Activated T-helper 1 cell treated with Interleukin-2 at 50 U/mL for 16 hours (primary cell): ENCODE results near the gene UGT1A7.
"Not testable (repeated sequence)": the region's sequence is repeated elsewhere in the genome, so short reads cannot be mapped to it uniquely, and the experiment has no call there.

Source experiments
- DNase-seq: peaks from one replicate; pipeline ENCODE4 v3.0.0-alpha.2; 2020; ENCODE audit warnings: low read depth

Gene UGT1A7

DNA sequence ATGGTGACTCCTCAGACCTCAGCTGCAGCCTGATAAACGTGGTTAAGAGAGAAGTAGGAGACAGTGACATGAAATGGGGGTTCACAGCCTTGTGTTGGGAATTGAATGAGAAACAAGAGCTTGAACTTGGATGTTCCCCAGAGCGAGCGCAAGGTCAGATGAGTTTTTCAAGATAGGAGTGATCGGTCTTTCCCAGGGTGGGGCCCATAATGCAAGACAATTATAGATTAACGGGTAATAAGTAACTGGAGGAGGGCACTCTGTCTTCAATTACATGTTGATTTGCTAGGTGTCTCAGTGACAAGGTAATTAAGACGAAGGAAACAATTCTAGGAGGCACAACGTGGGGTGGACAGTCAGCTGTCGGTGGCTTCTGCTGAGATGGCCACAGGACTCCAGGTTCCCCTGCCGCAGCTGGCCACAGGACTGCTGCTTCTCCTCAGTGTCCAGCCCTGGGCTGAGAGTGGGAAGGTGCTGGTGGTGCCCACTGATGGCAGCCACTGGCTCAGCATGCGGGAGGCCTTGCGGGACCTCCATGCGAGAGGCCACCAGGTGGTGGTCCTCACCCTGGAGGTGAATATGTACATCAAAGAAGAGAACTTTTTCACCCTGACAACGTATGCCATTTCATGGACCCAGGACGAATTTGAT lies 31.0 kb downstream of the UGT1A7 start, which contains the start of gene UGT1A5:
Gene UGT1A5, plus strand, starts transcription at position 297 of the 651 bp plus-strand sequence. Its CDS starts 85 bp downstream, at position 382.
- no peak for DNase-seq

DNA sequence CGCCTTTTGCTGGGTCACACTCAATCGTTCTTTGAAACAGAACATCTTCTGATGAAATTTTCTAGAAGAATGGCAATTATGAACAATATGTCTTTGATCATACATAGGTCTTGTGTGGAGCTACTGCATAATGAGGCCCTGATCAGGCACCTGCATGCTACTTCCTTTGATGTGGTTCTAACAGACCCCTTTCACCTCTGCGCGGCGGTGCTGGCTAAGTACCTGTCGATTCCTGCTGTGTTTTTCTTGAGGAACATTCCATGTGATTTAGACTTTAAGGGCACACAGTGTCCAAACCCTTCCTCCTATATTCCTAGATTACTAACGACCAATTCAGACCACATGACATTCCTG lies 31.5 kb downstream of the UGT1A7 start:
- no peak for DNase-seq

DNA sequence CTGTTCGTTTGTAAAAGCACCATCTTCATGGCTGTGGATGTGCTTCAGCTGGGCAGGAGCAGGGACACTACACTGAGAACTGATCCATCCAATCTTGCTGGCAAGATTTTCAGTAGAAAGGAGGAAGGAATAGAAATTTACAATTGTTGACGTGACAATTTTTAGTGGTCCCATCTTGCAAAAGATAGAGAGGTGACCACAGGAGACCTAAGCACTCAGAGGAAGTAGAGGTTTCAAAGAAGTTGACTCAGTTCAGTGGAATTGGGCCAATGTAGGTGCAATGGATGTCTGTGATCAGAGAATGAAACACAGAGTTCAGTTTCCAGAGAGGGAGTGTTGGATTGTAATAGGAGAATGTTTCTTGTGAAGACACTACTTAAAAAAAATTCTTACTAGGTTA lies 32.4 kb downstream of the UGT1A7 start:
- no peak for DNase-seq

DNA sequence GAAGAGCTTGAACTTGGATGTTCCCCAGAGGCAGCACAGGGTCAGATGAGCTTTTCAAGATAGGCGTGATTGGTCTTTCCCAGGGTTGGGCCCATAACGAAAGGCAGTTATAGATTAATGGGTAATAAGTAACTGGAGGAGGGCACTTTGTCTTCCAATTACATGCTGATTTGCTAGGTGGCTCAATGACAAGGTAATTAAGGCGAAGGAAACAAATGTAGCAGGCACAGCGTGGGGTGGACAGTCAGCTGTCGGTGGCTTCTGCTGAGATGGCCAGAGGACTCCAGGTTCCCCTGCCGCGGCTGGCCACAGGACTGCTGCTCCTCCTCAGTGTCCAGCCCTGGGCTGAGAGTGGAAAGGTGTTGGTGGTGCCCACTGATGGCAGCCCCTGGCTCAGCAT lies 36.9 kb downstream of the UGT1A7 start, which contains the start of gene UGT1A4:
Gene UGT1A4, plus strand, starts transcription at position 185 of the 400 bp plus-strand sequence. Its CDS starts 85 bp downstream, at position 270.
- no peak for DNase-seq

DNA sequence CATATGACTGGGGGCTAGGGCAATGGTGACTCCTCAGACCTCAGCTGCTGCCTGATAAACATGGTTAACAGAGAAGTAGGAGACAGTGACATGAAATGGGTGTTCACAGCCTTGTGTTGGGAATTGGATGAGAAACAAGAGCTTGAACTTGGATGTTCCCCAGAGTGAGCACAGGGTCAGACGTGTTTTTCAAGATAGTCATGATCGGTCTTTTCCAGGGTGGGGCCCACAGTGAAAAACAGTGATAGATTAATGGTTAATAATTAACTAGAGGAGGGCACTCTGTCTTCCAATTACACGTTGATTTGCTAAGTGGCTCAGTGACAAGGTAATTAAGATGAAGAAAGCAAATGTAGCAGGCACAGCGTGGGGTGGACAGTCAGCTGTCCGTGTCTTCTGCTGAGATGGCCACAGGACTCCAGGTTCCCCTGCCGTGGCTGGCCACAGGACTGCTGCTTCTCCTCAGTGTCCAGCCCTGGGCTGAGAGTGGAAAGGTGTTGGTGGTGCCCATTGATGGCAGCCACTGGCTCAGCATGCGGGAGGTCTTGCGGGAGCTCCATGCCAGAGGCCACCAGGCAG lies 47.1 kb downstream of the UGT1A7 start, which contains the start of gene UGT1A3:
Gene UGT1A3, plus strand, starts transcription at position 320 of the 579 bp plus-strand sequence. Its CDS starts 85 bp downstream, at position 405.
- no peak for DNase-seq

DNA sequence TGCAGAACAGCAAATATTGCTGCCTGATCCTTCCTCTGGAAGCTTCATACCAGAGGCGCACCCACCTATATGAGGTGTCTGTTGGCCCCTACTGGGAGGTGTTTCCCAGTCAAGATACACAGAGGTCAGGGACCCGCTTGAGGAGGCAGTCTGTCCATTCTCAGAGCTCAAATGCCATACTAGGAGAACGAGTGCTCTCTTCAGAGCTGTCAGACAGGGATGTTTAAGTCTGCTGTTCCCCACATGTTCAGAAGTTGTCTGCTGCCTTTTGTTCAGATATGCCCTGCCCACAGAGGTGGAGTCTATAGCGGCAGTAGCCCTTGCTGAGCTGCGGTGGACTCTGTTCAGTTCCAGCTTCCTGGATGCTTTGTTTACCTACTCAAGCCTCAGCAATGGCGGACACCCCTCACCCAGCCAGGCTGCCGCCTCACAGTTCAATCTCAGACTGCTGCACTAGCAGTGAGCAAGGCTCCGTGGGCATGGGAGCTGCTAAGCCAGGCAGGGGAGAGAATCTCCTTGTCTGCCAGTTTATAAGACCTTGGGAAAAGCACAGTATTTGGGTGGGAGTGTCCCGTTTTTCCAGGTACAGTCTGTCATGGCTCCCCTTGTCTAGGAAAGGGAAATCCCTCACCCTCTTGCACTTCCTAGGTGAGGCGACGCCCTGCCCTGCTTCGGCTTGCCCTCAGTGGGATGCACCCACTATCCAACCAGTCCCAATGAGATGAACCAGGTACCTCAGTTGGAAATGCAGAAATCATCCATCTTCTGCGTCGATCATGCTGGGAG lies 55.4 kb downstream of the UGT1A7 start:
- not testable (repeated sequence) for DNase-seq

DNA sequence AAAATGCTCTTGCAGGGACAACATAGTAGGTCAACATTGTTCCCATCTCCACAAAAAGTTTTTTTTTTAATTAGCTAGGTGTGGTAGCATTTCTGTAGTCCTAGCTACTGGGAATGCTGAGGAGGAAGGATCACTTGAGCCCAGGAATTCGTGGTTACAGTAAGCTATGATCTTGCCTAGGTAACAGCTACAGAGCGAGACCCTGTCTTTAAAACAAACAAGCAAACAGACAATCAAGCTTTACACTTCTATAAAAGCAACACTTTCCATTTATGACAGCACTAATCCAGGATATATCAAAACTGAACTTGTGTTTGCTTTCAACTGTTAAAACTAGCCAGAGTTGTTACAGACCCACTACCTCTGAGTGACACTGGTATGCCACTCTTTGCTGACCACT lies 59.2 kb downstream of the UGT1A7 start:
- no peak for DNase-seq

DNA sequence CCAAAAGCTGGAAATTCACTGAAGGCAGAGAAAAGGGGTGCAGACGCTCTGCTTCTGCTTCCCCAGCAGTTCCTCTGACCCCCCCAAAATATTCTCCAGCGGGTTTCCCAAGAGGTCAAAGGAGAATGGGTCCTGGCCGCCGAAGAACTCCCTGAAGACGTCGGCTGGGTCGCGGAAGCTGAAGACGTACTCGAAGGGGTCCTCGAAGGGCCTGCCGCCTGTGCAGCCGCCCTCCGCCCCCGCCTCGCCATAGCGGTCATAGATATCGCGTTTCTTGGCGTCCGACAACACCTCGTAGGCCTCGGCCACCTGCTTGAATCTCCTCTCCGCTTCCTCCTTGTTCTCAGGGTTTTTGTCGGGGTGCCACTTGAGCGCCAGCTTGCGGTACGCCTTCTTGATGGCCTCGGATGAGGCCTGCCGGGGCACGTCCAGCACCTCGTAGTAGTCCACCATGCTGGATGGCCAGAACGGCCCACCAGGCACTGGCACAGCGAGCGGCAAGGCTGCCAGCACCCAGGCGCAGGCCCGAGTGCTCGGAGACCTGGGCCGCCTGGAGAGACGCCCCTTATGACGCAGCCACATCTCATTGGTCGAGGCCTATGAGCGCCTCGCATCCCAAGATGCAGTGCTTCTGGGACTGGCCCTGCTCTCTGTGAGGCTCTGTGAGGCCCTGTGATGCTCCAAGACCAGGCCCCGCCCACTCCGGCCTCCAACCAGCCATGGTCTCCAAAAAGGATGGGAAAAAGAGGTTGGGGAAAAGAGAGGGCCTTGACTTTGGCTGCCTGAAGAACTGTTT lies 62.0 kb downstream of the UGT1A7 start:
- no peak for DNase-seq

DNA sequence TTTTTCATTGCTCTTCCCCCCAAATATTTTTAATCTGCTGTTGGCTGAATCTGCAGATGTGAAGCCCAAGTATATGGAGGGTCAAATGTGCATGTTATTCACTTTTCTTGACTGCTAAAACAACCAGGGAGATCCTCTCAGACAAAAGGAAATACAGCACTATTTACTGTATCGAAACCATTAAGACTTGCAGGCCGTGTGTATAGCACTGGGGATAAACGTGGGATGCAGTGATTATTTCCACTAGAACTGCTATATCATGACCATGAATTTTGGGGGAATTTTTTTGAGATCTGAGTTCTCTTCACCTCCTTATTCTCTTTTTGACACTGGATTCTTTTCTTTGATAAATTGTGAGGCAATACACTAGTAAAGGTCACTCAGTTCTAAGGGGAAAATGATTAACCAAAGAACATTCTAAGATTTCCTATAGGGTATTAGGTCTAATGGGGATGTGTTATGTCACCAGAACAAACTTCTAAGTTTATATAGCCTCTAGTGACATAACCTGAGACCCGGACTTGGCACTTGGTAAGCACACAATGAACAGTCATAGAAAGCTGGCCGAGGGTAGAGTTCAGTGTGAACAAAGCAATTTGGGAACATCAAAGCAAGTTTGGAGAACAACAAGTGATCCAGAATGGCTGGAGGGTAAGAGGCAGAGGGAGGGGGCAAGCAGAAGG lies 63.5 kb downstream of the UGT1A7 start:
- no peak for DNase-seq

DNA sequence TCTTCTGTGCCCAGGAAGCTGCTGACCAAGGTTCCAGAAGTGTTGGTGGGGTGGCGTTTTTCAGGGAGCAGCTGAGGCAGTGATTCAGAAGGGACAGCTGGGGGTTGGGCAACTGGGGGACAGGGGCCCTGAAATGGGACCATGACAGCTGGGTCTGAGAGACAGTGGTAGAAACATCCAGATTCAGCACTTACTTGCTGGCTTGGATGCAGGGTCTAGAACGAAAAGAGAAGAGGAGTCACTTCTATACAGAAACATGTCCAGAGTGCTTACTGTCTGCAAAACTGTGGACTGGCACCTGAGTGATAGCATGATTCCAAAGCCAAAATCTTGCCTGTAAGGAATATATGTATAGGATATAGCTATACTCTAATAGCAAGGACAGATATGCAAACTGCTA lies 64.1 kb downstream of the UGT1A7 start:
- DNase-seq, result not testable (repeated sequence)

DNA sequence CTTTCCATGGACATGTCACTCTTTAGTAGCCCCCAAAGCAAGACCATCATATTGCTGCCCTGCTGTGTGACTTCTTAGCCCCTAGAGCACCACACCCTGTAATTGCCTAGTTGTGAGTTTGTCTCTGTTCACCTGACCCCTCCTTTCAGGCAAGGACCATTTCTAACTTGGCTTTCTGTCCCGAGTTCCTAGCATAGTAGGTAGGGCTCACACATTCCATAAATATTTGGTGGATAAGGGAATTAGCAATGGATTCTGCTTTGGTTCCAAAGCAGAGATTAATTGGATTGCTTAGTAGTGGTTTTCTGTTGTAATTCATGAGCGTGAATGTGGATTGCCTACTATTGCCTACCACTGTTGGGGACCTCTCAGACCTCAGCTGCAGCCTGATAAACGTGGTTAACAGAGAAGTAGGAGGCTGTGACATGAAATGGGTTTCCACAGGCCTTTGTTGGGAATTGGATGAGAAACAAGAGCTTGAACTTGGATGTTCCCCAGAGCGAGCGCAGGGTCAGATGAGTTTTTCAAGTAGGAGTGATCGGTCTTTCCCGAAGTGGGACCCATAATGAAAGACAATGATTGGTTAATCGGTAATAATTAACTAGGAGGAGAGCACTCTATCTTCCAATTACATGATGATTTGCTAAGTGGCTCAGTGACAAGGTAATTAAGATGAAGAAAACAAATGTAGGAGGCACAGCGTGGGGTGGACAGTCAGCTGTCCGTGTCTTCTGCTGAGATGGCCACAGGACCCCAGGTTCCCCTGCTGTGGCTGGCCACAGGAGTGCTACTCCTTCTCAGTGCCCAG lies 65.0 kb downstream of the UGT1A7 start:
- no peak for DNase-seq

DNA sequence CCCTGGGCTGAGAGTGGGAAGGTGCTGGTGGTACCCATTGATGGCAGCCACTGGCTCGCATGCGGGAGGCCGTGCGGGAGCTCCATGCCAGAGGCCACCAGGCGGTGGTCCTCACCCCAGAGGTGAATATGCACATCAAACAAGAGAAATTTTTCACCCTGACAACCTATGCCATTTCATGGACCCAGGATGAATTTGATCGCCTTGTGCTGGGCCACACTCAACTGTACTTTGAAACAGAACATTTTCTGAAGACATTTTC lies 65.5 kb downstream of the UGT1A7 start:
- no peak for DNase-seq

DNA sequence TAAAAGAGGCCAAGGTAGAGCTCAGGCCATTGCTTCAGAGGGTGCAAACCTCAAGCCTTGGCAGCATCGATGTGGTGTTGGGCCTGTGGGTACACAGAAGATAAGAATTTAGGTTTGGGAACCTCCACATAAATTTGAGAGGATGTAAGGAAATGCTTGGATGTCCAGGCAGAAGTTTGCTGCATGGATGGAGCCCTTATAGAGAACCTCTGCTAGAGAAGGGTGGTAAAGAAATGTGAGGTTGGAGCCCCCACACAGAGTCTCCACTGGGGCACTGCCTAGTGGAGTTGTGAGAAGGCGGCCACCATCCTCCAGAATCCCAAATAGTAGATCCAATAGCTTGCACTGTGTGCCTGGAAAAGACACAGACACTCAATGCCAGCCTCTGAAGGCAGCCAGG lies 69.0 kb downstream of the UGT1A7 start:
- DNase-seq, result not testable (repeated sequence)

DNA sequence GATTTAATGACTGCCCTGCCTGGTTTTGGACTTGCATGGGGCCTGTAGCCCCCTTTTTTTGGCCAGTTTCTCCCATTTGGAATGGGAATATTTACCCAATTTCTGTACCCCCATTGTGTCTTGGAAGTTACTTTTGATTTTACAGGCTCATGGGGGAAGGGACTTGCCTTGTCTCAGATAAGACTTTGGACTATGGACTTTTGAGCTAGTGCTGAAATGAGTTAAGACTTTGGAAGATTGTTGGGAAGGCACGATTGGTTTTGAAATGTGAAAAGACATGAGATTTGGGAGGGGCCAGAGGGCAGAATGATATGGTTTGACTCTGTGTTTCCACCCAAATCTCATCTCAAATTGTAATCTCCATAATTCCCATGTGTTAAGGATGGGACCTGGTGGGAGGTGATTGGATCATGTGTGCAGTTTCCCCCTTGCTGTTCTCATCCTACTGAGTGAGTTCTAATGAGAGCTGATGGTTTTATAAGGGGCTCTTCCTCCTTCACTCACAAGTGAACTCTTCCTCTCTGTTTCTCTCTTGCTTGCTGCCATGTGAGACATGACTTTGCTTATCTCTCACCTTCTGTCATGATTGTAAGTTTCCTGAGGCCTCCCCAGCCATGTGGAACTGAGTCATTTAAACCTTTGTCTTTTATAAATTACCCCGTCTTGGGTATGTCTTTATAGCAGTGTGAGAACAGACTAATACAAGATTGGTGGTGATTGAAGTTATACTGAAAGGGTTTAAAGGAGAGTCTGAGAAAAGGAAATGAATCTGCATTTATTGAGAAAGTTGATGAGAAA lies 69.7 kb downstream of the UGT1A7 start:
- DNase-seq, result not testable (repeated sequence)

DNA sequence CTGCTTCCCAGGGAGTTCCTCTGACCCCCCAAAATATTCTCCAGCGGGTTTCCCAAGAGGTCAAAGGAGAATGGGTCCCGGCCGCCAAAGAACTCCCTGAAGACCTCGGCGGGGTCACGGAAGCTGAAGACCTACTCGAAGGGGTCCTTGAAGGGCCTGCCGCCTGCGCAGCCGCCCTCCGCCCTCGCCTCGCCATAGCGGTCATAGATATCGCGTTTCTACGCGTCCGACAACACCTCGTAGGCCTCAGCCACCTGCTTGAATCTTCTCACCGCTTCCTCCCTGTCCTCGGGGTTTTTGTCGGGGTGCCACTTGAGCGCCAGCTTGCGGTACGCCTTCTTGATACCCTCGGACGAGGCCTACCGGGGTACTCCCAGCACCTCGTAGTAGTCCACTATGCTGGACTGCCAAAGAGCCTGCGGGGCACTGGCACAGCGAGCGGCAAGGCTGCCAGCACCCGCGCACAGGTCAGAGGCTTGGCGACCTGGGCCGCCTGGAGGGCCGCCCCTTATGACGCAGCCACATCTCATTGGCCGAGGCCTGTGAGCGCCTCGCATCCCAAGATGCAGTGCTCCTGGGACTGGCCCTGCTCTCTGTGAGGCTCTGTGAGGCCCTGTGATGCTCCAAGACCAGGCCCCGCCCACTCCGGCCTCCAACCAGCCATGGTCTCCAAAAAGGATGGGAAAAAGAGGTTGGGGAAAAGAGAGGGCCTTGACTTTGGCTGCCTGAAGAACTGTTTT lies 73.3 kb downstream of the UGT1A7 start:
- DNase-seq, result no peak

DNA sequence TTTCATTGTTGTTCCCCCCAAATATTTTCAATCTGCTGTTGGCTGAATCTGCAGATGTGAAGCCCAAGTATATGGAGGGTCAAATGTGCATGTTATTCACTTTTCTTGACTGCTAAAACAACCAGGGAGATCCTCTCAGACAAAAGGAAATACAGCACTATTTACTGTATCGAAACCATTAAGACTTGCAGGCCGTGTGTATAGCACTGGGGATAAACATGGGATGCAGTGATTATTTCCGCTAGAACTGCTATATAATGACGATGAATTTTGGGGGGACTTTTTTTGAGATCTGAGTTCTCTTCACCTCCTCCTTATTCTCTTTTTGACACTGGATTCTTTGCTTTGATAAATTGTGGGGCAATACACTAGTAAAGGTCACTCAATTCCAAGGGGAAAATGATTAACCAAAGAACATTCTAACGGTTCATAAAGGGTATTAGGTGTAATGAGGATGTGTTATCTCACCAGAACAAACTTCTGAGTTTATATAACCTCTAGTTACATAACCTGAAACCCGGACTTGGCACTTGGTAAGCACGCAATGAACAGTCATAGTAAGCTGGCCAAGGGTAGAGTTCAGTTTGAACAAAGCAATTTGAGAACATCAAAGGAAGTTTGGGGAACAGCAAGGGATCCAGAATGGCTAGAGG lies 74.9 kb downstream of the UGT1A7 start:
- DNase-seq, result no peak

DNA sequence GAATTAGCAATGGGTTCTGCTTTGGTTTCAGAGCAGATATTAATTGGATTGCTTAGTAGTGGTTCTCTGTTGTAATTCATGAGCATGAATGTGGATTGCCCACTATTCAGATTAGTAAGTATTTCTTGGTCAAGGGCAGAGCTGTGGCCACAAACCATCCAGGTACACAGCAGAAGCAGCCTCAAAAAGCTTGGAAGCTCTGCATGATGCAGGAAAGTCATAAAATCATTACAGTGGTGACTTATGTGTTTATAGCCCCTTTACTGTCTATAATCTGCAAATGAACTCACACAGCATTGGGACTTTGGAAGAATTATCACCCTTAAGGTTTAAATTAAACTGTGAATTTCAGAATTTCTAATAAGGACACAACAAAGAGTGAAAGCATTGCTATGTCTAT lies 76.4 kb downstream of the UGT1A7 start:
- DNase-seq, result no peak

DNA sequence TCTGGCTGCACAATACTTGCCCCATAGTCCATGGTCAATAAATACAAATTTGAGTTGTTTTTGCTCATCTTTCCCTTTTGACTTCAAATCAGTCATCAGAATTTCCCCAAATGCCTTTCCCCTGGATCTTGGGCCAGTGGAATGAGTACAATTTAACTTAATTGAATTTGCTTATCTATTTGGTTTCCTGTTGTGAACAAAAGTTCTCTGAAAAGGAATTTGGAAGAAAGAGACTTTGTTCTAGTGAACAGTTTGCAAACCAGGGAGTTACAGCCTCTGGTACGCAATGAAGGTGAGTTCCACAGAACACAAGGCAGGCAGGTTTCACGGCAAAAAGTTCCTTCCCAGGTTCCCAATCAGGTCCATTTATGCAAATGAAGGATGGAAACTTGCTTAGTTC lies 77.1 kb downstream of the UGT1A7 start:
- DNase-seq, result no peak

DNA sequence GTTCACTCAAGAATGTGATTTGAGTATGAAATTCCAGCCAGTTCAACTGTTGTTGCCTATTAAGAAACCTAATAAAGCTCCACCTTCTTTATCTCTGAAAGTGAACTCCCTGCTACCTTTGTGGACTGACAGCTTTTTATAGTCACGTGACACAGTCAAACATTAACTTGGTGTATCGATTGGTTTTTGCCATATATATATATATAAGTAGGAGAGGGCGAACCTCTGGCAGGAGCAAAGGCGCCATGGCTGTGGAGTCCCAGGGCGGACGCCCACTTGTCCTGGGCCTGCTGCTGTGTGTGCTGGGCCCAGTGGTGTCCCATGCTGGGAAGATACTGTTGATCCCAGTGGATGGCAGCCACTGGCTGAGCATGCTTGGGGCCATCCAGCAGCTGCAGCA lies 78.3 kb downstream of the UGT1A7 start, which contains the start of gene UGT1A1:
Gene UGT1A1, plus strand, starts transcription at position 228 of the 400 bp plus-strand sequence. Its CDS starts 18 bp downstream, at position 246.
- DNase-seq, result no peak
